Measurements from ENCODE around the gene CDH26.

DNA sequence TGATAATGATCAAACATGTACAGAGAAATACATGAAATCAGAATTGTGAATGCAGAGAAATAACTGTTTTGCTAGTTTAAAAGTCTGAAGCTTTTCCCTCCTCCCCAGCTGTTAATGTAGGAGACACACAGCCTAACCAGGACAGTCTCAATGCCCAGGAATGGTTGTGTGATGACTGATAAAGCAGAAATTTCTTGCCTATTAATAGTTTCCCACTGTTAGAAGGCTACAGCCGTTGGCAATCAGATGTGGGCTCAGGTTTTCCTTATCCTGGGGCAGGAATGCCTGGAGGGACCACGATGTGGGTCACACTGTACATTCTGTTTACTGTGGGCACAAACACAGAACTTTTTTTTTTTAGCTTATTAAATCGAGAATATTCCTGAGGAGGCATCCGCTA, 20.0 kb upstream of the CDH26 start:
- TF ChIP-seq POLR2AphosphoS5 (IDR thresholded peaks at IDR 0.05; ENCODE audit: low read depth, low read length) (no peak), POLR2A (IDR thresholded peaks at IDR 0.05; ENCODE audit: low read depth, low read length) (no peak)

Measured in GM12891 (cell line).